GM18909 (cell line): ENCODE measurements around the gene APLF.
"Not testable (repeated sequence)": the region's sequence is repeated elsewhere in the genome, so short reads cannot be mapped to it uniquely, and the experiment has no call there.

Experiments used
- ATAC-seq: cut with Tn5 transposase; IDR thresholded peaks from one replicate; pipeline ENCODE4 v1.9.1; 2021; ENCODE audit warnings: mild to moderate bottlenecking; ENCODE audit not compliant: unreplicated experiment, poor library complexity

The APLF gene

GRCh38 chr2:68471385-68471784, 4.0 kb downstream of the APLF start:
- ATAC-seq: no peak

GRCh38 chr2:68472796-68473414, 5.5 kb downstream of the APLF start:
- ATAC-seq: no peak

- no peak for ATAC-seq
These were observed 7.7 kb downstream of the APLF start for GRCh38 chr2:68475110-68475509.

GRCh38 chr2:68475576-68475975, 8.2 kb downstream of the APLF start:
- no peak for ATAC-seq

- no peak for ATAC-seq
These were observed 9.1 kb downstream of the APLF start for GRCh38 chr2:68476454-68476853.

GRCh38 chr2:68478688-68479087, 11.3 kb downstream of the APLF start:
- ATAC-seq: no peak

GRCh38 chr2:68482296-68482820, 15.0 kb downstream of the APLF start:
- no peak for ATAC-seq

- no peak for ATAC-seq
These were observed 15.6 kb downstream of the APLF start for GRCh38 chr2:68483011-68483410.

- peak; percentile 59 for ATAC-seq
These were observed 20.5 kb downstream of the APLF start for GRCh38 chr2:68487773-68488355.

- ATAC-seq: not testable (repeated sequence)
These were observed 21.2 kb downstream of the APLF start for GRCh38 chr2:68488605-68489004.

- ATAC-seq: no peak
These were observed 21.9 kb downstream of the APLF start for GRCh38 chr2:68489282-68489681.

GRCh38 chr2:68491582-68491981, 24.2 kb downstream of the APLF start:
- no peak for ATAC-seq

- no peak for ATAC-seq
These were observed 31.7 kb downstream of the APLF start for GRCh38 chr2:68499133-68499532.

- no peak for ATAC-seq
These were observed 33.3 kb downstream of the APLF start for GRCh38 chr2:68500649-68501048.

- no peak for ATAC-seq
These were observed 34.4 kb downstream of the APLF start for GRCh38 chr2:68501768-68502167.

GRCh38 chr2:68505603-68506159, 38.3 kb downstream of the APLF start:
- no peak for ATAC-seq

GRCh38 chr2:68506170-68506569, 38.8 kb downstream of the APLF start:
- no peak for ATAC-seq

GRCh38 chr2:68512326-68512725, 44.9 kb downstream of the APLF start:
- ATAC-seq: no peak

GRCh38 chr2:68512966-68513365, 45.6 kb downstream of the APLF start:
- ATAC-seq: no peak

GRCh38 chr2:68514316-68514929, 47.0 kb downstream of the APLF start:
- ATAC-seq: no peak
